Keratinocyte (primary cell): ENCODE results near the gene MARCHF3. TPM values are rescaled to one million over a fixed set of nuclear protein-coding genes. Genes with fewer than 3 reads are reported as not detected.

Source experiments
- DNase-seq: peaks from one replicate; pipeline ENCODE4 v3.0.0-alpha.2; 2011; ENCODE audit warnings: low read depth, missing footprints, low spot score
- FAIRE-seq: peaks from 2 replicates; lab custom pipeline; 2011; peaks lifted over from hg19 to GRCh38; lab: Jason Lieb, UNC
- H2AFZ ChIP-seq: 2 replicates; pipeline ENCODE4 v1.6.0; 2012; ENCODE audit warnings: low read length, control low read depth, inconsistent platforms; ENCODE audit not compliant: control insufficient read depth
- H3K27ac ChIP-seq: 2 replicates; pipeline ENCODE4 v1.5.1; 2011; ENCODE audit warnings: low read length; ENCODE audit not compliant: control insufficient read depth, insufficient read depth
- H3K27me3 ChIP-seq: 3 replicates; pipeline ENCODE4 v1.6.0; 2011; ENCODE audit warnings: low read length; ENCODE audit not compliant: control insufficient read depth, insufficient read depth; ENCODE audit errors: extremely low read depth
- H3K36me3 ChIP-seq, 2 experiments: 2 replicates in 1 of 2; 3 replicates in 1 of 2; pipeline ENCODE4 v1.5.1; 2011; ENCODE audit warnings: low read length in 2 of 2, mild to moderate bottlenecking in 1 of 2; ENCODE audit not compliant: control insufficient read depth in 2 of 2, insufficient read depth in 2 of 2; ENCODE audit errors: extremely low read depth in 1 of 2
- H3K4me1 ChIP-seq: 3 replicates; pipeline ENCODE4 v1.5.1; 2011; ENCODE audit warnings: low read length; ENCODE audit not compliant: control insufficient read depth, insufficient read depth; ENCODE audit errors: extremely low read depth
- H3K4me2 ChIP-seq: 3 replicates; pipeline ENCODE4 v1.6.0; 2011; ENCODE audit warnings: low read depth, low read length; ENCODE audit not compliant: control insufficient read depth, insufficient read depth; ENCODE audit errors: extremely low read depth
- H3K4me3 ChIP-seq, 3 experiments: fragments of 200-600 bp in 1 of 3; sonication (generic) in 1 of 3; 2 replicates in 2 of 3; 3 replicates in 1 of 3; pipeline ENCODE4 v1.5.1; 2011 to 2016; ENCODE audit warnings: low read length in 3 of 3, mild to moderate bottlenecking in 3 of 3, control low read depth in 2 of 3, inconsistent platforms in 1 of 3, low read depth in 1 of 3, mixed read lengths in 1 of 3, mixed run types in 1 of 3, moderate library complexity in 1 of 3; ENCODE audit not compliant: control insufficient read depth in 2 of 3, insufficient read depth in 2 of 3; ENCODE audit errors: extremely low read depth in 1 of 3
- H3K79me2 ChIP-seq: 2 replicates; pipeline ENCODE4 v1.6.0; 2012; ENCODE audit warnings: low read length; ENCODE audit not compliant: control insufficient read depth, insufficient read depth
- H3K9ac ChIP-seq: 3 replicates; pipeline ENCODE4 v1.6.0; 2011; ENCODE audit warnings: low read length; ENCODE audit not compliant: control insufficient read depth, insufficient read depth; ENCODE audit errors: extremely low read depth
- H3K9me1 ChIP-seq: 3 replicates; pipeline ENCODE4 v1.6.0; 2011; ENCODE audit warnings: low read length; ENCODE audit not compliant: control insufficient read depth, insufficient read depth; ENCODE audit errors: extremely low read depth
- H3K9me3 ChIP-seq: 2 replicates; pipeline ENCODE4 v1.5.1; 2012; ENCODE audit warnings: low read depth, low read length; ENCODE audit not compliant: control insufficient read depth
- H4K20me1 ChIP-seq: 3 replicates; pipeline ENCODE4 v1.6.0; 2011; ENCODE audit warnings: low read length; ENCODE audit not compliant: control insufficient read depth, insufficient read depth; ENCODE audit errors: extremely low read depth
- CTCF ChIP-seq, 3 experiments: IDR thresholded peaks in 1 of 3; conservative IDR thresholded peaks in 1 of 3; optimal IDR thresholded peaks in 1 of 3; 2 replicates in 2 of 3; 3 replicates in 1 of 3; pipeline versions ENCODE3 to v1.5.1; 2011; ENCODE audit warnings: low read length in 3 of 3, mild to moderate bottlenecking in 3 of 3, moderate library complexity in 2 of 3, control low read depth in 1 of 3, inconsistent platforms in 1 of 3; ENCODE audit not compliant: insufficient read depth in 2 of 3; ENCODE audit errors: extremely low read depth in 1 of 3
- EZH2 ChIP-seq: IDR thresholded peaks from one replicate; pipeline ENCODE4 v1.6.1; 2012; ENCODE audit warnings: inconsistent platforms, mild to moderate bottlenecking, low read length, moderate library complexity
- dilution Hi-C: fragments of 300-500 bp; cut with MboI; formaldehyde crosslinking; loops from one replicate; pipeline ENCODE4 v1.7.0; 2020; ENCODE audit warnings: low sequenced_read_pairs; ENCODE audit not compliant: extremely low pct_ligation_motif_present
- polyA plus RNA-seq, 5 experiments: library from polyadenylated mRNA; depleted of rRNA in 3 of 5; stranded (reverse) in 3 of 5; stranded (forward) in 1 of 5; unstranded in 1 of 5; fragments of >200 nt; gene quantifications; 1 replicate in 1 of 5; 2 replicates in 3 of 5; 3 replicates in 1 of 5; pipeline versions ENCODE4 v1.2.1 to v1.2.3, GENCODE V29; 2011 to 2012; ENCODE audit warnings: missing spikeins in 2 of 5, low read depth in 1 of 5, low replicate concordance in 1 of 5

MARCHF3 gene
- polyA plus RNA-seq, 1 donor (not counting 4 experiments of a cell fraction or from before 2014, with no cell fraction given) = 0.45 TPM

GRCh38 chr5:126826619-126827215 lies 203.6 kb downstream of the MARCHF3 start:
- DNase-seq (no peak), FAIRE-seq (peak; percentile 71)
- Histone ChIP-seq H3K4me1 (no peaks in the 10 kb centered on the region), H3K9me3 (no peaks in the 10 kb centered on the region), H3K4me3 (no peak overlapping the region), H3K9ac (no peak overlapping the region), H3K27ac (no peak overlapping the region), H3K36me3 (peaks cover 0 to 11% of the 10 kb centered on the region in 2 experiments), H4K20me1 (no peaks in the 10 kb centered on the region), H2AFZ (no peak overlapping the region), H3K79me2 (no peaks in the 10 kb centered on the region), H3K4me2 (no peak overlapping the region), H3K9me1 (no peaks in the 10 kb centered on the region), H3K27me3 (no peaks in the 10 kb centered on the region)
- dilution Hi-C loops = no loop called here
- TF ChIP-seq EZH2 (no peak), CTCF (optimal IDR thresholded peaks at IDR 0.05 in 1 of 3, IDR thresholded peaks at IDR 0.05 in 1 of 3, conservative IDR thresholded peaks at IDR 0.05 in 1 of 3; ENCODE audit: extremely low read depth in 1 of 3, insufficient read depth in 2 of 3, low read length in 3 of 3) (no peak)

- H3K4me2 ChIP-seq = no peak overlapping the region
- H3K9me3 ChIP-seq = no peaks in the 10 kb centered on the region
- H3K4me3 ChIP-seq = no peak overlapping the region
- peaks cover 3% of the 10 kb centered on the region for H3K4me1 ChIP-seq
- H3K27me3 ChIP-seq = no peaks in the 10 kb centered on the region
- dilution Hi-C loops = no loop called here
- peaks cover 0 to 6% of the 10 kb centered on the region in 2 experiments for H3K36me3 ChIP-seq
- H3K9ac ChIP-seq = no peak overlapping the region
- no peak for TF ChIP-seq EZH2
- TF ChIP-seq CTCF (optimal IDR thresholded peaks at IDR 0.05 in 1 of 3, IDR thresholded peaks at IDR 0.05 in 1 of 3, conservative IDR thresholded peaks at IDR 0.05 in 1 of 3; ENCODE audit: extremely low read depth in 1 of 3, insufficient read depth in 2 of 3, low read length in 3 of 3) = no peak
- no peak overlapping the region for H2AFZ ChIP-seq
- H4K20me1 ChIP-seq = no peaks in the 10 kb centered on the region
- no peaks in the 10 kb centered on the region for H3K9me1 ChIP-seq
- no peak overlapping the region for H3K27ac ChIP-seq
- DNase-seq (no peak), FAIRE-seq (no peak)
- no peaks in the 10 kb centered on the region for H3K79me2 ChIP-seq
These were observed 211.1 kb downstream of the MARCHF3 start for GRCh38 chr5:126819253-126819652.
